Airway epithelial cell (primary cell): ENCODE data around the gene TRIM56. TPM values are rescaled to one million over a fixed set of nuclear protein-coding genes. Genes with fewer than 3 reads are reported as not detected.

ENCODE experiments used
- total RNA-seq: library from RNA; depleted of rRNA; stranded (reverse); fragments of >200 nt; gene quantifications from 2 replicates; pipeline ENCODE4 v1.2.3, GENCODE V29; 2015

The TRIM56 gene, protein sequence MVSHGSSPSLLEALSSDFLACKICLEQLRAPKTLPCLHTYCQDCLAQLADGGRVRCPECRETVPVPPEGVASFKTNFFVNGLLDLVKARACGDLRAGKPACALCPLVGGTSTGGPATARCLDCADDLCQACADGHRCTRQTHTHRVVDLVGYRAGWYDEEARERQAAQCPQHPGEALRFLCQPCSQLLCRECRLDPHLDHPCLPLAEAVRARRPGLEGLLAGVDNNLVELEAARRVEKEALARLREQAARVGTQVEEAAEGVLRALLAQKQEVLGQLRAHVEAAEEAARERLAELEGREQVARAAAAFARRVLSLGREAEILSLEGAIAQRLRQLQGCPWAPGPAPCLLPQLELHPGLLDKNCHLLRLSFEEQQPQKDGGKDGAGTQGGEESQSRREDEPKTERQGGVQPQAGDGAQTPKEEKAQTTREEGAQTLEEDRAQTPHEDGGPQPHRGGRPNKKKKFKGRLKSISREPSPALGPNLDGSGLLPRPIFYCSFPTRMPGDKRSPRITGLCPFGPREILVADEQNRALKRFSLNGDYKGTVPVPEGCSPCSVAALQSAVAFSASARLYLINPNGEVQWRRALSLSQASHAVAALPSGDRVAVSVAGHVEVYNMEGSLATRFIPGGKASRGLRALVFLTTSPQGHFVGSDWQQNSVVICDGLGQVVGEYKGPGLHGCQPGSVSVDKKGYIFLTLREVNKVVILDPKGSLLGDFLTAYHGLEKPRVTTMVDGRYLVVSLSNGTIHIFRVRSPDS
- total RNA-seq, result 7.2 and 7.9 TPM in 2 replicates

DNA sequence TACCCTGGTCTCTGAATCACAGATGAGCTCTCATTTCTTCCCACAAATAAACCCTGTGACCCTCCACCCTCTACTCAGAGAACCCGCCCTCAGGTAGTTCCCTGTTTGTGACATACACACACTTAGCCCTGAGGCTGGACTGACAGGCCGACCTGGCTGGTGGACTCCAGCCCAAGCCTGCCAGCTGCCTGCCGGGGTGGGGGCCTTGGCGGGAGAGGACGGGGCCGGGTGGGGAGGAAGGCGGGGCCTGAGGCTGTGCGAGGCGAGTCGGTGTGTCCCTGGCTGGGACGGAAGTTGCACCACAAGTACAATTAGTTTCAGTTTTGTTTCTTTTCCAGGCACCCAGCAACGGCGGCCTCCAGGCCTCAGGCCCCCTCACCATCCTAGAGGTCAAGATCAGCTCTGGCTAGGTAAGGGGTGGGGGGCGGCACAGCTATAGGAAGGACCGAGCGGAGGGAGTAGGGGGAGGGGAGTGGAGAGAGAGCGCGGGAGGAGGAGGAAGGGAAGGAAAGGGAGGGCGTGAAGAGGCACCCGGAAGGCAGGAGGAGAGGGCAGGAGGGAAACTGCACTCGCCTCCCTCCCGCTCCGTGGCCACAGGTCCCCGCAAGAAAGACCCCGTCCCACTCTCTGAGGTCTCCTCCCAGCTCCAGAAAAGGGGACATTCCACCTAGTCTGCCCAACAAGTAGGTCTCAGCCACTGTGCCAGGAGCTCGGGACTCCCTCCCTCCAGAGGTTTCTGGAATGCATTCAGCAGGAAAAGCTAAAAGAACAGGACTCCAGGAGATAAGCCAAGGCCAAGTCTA lies at the start of gene TRIM56:
Gene TRIM56, plus strand, starts transcription at position 320 of the 803 bp plus-strand sequence. CDS start 1,832 bp downstream, outside the sequence.

DNA sequence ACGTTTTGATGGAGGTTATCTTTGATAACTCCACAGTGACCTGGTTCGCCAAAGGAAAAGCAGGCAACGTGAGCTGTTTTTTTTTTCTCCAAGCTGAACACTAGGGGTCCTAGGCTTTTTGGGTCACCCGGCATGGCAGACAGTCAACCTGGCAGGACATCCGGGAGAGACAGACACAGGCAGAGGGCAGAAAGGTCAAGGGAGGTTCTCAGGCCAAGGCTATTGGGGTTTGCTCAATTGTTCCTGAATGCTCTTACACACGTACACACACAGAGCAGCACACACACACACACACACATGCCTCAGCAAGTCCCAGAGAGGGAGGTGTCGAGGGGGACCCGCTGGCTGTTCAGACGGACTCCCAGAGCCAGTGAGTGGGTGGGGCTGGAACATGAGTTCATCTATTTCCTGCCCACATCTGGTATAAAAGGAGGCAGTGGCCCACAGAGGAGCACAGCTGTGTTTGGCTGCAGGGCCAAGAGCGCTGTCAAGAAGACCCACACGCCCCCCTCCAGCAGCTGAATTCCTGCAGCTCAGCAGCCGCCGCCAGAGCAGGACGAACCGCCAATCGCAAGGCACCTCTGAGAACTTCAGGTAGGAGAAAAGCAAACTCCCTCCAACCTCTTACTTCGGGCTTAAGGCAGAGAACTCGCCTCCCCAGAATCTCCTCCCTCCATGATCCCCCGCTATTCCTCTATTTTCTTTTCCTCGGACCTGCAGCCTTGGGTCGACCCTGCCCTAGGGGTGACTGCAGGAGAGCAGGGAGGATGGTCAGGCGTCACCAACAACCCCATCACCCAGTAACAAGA lies 41.6 kb downstream of the TRIM56 start, which contains the start of gene SERPINE1:
Gene SERPINE1, plus strand, starts transcription at position 454 of the 809 bp plus-strand sequence. CDS start 1,290 bp downstream, outside the sequence.

Other genes starting within 250 kb of the TRIM56 start
- gene SLC12A9, start 232.8 kb upstream of the TRIM56 start, total RNA-seq, result 12.2 and 20.5 TPM in 2 replicates
- gene TRIP6, start 218.1 kb upstream of the TRIM56 start, total RNA-seq, result 166 and 169 TPM in 2 replicates
- 66.3 and 73.5 TPM in 2 replicates for gene SRRT, start 210.4 kb upstream of the TRIM56 start, total RNA-seq
- 3.0 and 3.5 TPM in 2 replicates for gene UFSP1, start 195.8 kb upstream of the TRIM56 start, total RNA-seq
- not detected in 2 replicates for gene ACHE, start 189.6 kb upstream of the TRIM56 start, total RNA-seq
- gene MUC3A, start 135.9 kb upstream of the TRIM56 start, total RNA-seq, result not detected in 2 replicates
- under 0.01 TPM in 1 of 2 replicates, not detected in the other for gene MUC12, start 115.9 kb upstream of the TRIM56 start, total RNA-seq
- gene MUC17, start 65.4 kb upstream of the TRIM56 start, total RNA-seq, result not detected in 2 replicates
- gene SERPINE1, start 41.6 kb downstream of the TRIM56 start, total RNA-seq, result 166 and 251 TPM in 2 replicates
- 187 and 227 TPM in 2 replicates for gene AP1S1, start 69.0 kb downstream of the TRIM56 start, total RNA-seq
- 0.09 and 0.14 TPM in 2 replicates for gene VGF, start 80.1 kb downstream of the TRIM56 start, total RNA-seq
- gene NAT16, start 94.8 kb downstream of the TRIM56 start, total RNA-seq, result not detected in 2 replicates
- not detected in 2 replicates for gene MOGAT3, start 115.6 kb downstream of the TRIM56 start, total RNA-seq
- gene PLOD3, start 132.1 kb downstream of the TRIM56 start, total RNA-seq, result 33.3 and 47.8 TPM in 2 replicates
- gene ZNHIT1, start 132.7 kb downstream of the TRIM56 start, total RNA-seq, result 113 and 142 TPM in 2 replicates
- gene CLDN15, start 152.3 kb downstream of the TRIM56 start, total RNA-seq, result 2.0 and 3.1 TPM in 2 replicates
- gene FIS1, start 159.6 kb downstream of the TRIM56 start, total RNA-seq, result 212 and 237 TPM in 2 replicates
- 15.4 and 16.5 TPM in 2 replicates for gene IFT22, start 236.3 kb downstream of the TRIM56 start, total RNA-seq